Stimulated activated CD8-positive, alpha-beta memory T cell treated with anti-CD3 and anti-CD28 coated beads, Interleukin-12 subunit alpha, Interleukin-12 subunit beta, amount 100 ng/mL, for 24 hours (primary cell): ENCODE measurements around the gene LCN10.
"Not testable (repeated sequence)": the region's sequence is repeated elsewhere in the genome, so short reads cannot be mapped to it uniquely, and the experiment has no call there.

Experiments
- DNase-seq: peaks from one replicate; pipeline ENCODE4 v3.0.0-alpha.2; 2020; ENCODE audit errors: extremely low read depth

LCN10 gene

DNA sequence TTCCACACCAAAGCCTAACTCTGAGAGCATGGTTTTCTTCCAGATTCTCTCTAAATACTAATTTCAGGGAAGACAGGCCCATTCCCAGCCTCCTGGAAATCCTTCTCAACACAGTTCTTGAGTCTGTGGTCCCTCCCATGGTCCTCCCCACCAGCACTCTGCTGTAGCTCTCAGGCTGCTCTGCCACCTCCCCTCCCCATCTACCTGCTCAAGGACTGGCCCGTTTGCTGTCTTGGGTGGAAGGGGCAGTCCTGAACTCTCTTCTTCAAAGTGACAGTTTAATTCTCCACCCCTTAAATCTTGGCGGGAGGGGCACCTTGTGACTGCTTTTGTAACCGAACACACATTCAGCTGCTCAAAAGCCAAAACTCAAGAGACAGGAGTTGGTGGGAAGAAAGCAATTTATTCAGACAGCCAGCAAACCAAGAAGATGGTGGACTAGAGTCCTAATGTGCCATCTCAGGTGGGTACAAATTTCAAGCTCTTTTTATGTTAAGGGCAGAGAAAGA, 29.2 kb upstream of the LCN10 start:
- no peak for DNase-seq

DNA sequence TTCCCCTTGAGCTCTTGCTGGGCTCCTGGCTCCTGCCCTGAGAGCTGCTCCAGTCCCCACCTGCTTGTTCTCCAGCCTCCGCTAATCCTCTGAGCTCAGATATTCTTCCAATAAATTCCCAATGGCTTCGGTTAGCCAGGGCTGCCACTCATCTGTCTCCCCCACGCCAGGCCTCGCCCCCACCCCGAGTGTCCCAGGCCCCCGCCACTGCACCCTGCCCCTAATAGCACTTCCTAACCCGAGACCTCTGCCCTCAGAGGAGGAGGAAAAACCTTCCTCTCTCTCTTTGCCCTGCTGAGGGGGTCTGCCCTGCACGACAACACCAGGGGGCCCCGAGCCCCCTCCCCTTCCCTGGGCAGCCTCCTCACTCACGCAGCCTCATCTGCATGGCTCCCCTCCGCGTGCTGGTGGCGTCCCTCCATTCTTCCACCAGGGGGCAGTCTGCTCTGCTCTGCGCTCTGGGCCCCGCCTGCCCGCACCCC, 27.0 kb upstream of the LCN10 start:
- DNase-seq: no peak

DNA sequence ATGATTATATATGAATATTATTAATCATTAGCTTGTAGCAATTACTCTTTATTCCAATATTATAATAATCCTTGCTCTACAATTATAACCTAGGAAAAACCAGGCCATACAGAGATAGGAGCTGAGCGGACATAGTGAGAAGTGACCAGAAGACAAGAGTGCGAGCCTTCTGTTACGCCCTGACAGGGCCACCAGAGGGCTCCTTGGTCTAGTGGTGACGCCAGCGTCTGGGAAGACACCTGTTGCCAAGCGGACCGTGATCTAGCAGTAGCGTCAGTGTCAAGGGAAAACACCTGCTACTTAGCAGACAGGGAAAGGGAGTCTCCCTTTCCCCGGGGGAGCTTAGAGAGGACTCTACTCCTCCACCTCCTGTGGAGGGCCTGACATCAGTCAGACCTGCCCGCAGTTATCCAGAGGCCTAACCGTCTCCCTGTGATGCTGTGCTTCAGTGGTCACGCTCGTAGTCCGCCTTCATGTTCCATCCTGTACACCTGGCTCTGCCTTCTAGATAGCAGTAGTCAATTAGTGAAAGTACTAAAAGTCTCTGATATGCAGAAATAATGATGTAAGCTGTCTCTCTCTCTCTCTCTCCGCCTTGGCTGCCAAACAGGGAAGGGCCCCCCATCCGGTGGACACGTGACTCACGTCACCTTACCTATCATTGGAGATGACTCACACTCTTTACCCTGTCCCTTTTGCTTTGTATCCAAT, 23.8 kb upstream of the LCN10 start:
- DNase-seq: not testable (repeated sequence)

DNA sequence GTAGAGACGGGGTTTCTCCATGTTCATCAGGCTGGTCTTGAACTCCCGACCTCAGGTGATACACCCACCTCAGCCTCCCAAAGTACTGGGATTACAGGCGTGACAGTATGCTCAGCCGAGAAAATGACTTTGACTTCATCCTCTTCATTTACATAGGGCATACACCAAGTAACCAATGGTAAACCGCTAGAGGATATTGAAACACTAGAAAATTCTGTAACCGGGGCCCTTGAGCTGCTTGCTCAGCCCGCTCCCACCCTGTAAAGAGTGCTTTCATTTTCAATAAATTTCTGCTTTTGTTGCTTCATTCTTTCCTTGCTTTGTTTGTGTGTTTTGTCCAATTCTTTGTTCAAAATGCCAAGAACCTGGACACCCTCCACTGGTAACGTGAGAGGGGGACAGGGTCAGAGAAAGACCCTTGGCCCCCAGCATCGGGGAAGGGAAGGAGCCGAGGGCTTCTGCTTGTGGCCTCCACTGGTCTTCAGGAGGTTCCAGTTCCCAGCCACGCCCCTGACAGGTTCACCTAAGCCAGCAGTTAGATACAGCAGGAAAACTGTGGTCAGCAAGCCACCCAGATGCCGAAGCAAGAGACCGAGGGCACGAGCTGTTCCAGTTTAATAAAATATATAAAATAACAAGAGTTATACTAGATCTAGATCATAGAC, 23.1 kb upstream of the LCN10 start:
- not testable (repeated sequence) for DNase-seq

DNA sequence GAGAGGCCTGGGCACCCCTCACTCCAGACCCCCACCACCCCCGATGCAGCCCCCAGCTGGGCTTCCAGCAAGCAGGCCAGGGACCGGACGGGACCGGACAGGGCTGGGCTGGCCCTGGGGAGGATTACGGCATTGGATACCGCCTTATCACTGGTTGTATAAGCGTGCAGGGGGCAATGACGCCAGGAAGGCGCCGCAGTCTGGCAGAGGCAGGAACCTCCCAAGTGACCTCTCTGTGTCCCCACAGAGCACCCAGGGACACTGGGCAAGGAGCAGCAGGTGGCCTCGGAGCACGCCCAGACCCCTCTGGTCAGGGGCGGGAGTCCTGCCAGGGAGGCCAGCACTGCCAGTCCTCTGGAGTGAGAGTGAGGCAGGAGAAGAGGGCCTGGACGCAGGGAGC, 22.3 kb upstream of the LCN10 start:
- no peak for DNase-seq

DNA sequence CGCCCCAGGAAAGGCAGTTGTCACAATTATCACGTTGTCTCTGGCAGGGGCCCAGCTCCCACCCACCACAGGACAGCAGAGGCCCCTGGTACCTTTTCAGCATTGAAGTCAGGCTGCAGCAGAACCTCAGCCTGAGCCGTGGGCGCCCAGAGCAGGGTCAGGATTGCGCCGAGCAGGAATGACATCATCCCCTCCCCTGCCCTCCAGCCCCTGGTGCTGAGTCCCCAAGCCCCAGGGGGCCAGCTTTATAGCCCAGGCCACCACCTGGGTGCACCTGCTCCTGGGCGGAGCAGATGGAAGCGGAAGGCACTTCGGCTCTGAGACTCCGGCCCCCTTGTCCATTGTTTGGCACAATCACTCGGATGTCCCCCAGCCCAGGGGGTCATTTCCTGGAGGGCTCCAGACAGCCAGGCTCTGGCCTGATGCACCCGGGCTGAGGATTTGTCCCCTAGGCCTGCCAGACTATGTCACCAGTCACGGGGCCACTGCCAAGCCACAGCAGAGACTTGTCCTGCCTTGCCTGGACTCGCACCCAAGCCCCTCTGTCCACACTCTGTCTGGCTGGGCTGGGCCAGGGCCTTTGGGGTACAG, 21.7 kb upstream of the LCN10 start, which contains the start of gene LCN15:
TSS of gene LCN15 (minus strand) at position 218 of the 591 bp plus-strand sequence. CDS start at position 188, 30 bp downstream.
- no peak for DNase-seq

DNA sequence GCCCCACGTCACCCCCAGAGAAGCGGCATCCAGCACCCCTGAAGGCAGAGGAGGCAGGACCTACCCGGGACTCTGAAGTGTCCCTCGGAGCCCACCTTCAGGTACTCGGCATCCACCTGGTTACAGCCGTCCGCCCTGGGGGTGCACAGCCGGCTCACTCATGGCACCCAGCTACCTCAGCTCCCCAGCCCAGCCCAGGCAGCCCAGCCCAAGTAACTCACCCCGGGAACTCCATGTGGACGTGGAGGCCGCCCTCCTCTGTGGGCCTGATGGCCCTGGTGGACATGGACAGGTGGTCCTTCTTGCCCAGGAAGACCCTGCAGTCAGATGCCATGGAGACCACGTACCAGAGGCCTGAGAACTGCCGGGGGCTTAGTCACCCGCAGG, 20.9 kb upstream of the LCN10 start:
- no peak for DNase-seq

DNA sequence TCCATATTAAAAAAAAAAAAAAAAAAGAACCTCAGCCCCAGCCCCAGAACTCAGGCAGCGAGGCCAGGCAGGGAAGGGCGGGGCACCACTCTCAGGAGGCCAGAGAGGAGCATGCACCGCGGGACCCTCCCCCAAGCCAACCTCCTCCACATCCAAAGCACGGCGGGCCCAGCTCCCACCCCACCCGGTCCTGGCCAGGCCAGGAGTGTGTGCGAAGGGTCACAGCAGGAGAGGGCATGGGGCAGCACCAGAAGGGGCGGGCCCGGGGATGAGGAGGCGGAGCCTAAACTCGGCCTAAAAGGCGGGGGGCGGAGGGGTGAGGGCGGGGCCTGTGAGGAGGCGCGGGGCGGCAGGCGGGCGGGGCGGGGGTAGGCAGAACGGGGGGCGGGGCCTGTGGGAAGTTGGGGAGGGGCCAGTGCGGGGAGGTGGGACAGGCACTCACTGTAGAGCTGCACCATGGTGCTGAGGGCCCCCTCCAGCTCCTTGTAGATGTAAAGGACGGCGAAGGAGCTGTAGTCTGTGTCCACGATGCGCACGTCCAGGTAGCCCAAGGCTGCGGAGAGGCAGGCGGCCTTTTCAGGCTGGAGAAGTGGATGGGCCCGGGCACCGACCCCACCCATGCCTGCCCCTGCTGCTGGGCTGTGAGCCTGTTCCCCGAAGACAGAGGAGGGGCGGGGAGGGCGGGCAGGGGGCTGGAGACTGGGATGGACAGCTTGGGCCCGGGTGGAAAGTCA, 20.3 kb upstream of the LCN10 start:
- DNase-seq: no peak

DNA sequence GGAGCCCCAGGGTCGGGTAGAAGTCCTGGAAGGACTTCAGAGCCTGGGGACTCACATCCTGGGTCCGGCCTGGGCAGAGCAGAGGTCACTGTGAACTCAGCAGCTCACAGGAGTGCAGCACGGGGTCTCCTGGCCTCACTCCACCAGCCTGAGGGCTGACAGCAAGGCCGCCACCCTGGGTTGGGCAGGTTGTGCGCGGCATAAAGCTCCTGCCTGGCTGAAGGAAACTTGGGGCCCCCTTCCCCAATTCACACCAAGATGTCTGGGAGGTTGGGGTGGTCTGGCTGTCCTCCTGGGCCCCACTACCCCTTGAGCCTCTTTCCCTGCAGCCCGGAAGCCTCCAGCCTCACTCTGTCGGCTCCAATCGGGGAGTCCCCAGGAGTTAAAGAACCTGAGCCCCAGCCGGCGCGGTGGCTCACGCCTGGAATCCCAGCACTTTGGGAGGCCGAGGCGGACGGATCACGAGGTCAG, 19.5 kb upstream of the LCN10 start:
- no peak for DNase-seq

DNA sequence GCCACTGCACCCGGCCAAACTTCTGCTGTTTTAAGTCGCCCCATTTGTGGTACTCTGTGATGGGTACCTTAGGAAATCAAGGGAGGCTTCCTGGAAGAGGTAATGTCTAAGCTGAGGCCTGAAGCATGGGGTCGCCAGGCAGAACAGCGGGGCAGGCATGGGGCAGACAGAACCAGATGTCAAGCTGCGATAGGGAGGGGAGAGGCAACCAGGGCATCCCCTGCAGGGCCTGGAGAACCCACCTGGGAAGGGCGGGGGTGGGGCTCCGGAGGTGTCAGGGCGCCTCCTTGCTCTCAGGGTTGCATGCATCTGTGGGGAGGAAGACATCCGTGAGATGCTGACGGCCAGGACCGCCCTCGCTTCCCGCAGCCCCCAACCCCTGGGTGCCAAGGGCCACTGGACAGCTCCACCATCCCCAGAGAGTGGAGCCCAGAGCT, 18.8 kb upstream of the LCN10 start:
- no peak for DNase-seq

DNA sequence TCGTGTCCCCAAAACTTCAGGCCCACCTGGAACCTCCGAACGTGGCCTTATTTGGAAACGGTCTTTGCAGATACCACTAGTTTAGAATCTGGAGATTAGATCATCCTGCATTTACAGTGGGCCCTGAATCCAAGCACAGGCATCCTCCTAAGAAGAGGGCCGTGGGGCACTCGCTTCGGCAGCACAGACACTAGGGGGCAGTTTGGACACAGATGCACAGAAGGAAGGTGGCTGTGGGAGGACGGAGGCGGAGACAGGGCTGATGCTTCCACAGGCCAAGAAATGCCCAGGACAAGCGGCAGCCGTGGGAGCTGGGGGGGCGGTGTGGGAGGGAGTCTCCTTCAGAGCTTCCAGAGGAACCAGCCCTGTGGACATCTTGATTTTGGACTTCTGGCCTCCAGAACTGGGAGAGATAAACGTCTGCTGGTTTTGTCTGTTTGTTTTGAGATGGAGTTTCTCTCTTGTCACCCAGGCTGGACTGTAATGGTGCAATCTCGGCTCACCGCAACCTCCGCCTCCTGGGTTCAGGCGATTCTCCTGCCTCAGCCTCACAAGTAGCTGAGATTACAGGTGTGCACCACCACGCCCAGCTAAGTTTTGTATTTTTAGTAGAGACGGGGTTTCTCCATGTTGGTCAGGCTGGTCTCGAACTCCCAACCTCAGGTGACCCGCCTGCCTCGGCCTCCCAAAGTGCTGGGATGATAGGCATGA, 18.2 kb upstream of the LCN10 start:
- not testable (repeated sequence) for DNase-seq

DNA sequence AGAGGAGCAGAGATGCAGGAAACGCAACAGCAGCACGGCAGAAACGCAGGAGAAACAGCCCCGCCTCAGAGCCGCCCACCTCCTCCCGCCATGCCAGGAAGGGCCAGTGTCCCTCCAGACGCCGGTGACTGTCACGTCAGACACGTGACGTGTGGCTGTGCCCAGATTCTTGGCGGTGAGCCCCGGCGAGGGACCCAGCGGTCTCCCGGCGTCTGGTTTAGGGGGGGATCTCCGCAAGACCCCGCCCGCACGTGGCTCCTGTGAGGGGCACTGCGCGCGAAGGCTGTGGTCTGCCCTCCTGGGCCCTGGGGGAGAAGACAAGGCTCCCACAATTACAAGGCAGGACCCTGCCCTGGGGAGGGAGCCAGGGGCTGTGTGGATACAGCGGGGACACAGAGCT, 17.7 kb upstream of the LCN10 start:
- DNase-seq: no peak

DNA sequence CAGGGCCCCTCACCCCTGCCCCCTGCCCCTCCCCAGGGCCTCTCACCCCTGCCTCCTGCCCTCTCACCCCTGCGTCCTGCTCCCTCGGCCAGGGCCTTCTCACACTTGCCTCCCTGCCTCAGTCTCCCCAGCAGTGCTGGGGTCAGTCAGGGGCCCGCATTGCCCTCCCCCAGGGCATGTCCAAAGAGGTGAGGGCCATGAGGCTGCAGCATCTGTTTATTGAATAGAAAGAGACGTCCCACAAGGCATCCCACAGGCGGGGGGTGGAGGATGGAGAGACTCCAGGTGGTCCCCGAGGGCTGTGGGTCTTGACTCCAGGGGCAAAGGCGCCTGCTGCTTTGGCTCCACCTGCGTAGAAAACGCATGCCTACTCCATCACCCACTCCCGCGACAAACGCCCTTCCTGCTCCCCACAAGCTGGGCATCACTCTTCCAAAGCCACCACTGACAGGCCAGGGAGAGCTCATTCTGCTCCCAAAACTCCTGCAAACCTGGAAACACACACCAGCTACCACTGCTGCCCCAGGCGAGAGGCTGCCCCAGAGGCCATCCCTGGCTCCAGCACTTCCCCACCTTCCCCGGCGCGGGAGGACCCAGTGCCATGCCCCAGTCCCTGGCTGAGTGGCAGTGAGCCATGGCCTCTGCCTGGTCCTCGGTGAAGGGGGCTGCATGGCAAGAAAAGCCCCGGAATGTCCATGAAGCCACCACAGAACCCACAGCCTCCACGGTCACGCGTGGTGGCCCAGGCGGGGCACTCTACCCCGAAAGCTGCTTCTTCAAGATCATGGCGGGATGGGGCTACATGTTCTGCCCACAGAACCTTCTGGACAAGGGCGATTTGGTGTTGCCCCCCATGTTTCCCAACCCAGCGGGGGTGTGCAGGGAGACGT, 16.9 kb upstream of the LCN10 start:
- DNase-seq: no peak

DNA sequence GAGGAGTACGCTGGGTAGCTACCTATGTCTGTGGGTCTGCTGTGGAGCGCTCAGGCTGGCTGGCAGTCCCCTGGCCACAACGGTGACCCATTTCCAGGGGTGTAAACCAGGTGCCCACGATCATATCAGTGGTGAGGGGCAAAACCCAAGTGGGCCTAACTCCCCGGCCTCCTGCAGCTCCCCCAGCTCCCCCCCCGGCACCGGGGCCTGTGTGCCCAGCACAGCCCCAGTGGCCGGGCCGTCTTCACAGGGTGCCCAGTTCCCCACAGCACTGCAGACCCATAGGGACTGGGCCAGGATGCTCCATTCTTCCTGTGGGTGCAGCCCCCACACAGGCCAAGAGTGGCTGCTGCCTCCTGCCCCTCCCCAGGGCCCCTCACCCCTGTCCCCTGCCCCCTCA, 16.3 kb upstream of the LCN10 start:
- DNase-seq: no peak

DNA sequence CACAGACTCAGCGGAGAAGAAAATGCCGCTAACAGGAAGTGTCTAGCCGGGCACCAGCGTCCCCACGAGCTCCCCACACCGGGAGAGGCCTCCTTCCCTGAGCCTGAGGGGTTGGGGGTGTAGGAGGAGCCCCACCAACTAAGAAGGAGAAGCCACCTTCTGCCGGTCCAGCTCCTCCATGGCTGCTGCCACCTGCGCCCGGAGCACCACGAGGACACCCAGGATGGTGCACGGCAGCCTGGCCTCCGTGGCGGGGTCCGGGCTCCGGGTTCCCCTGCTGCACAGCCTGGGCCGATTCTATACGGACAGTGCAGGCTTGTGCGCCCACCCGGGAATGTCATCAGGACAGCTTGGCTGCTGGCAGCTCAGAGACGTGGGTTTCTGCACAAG, 15.0 kb upstream of the LCN10 start:
- DNase-seq: no peak

DNA sequence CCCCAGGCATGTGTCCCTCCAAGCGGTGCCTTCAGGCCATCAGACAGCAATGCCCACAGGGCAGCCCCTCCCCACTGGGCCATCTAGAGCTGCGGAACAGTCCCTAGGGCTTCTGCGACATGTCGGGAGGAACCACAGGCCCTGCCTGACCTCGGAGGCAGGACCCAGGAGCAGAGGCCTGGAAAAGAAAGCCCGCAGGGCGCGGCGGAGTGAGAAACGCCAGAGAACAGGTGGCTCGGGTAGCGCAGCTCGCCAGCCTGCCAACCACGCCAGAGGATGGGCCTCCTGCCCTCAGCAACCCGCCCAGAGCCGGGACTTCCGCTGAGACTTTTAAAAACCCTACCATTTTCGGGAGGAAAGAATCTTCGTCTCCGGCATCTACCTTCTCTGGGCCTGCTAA, 14.6 kb upstream of the LCN10 start:
- DNase-seq: no peak

DNA sequence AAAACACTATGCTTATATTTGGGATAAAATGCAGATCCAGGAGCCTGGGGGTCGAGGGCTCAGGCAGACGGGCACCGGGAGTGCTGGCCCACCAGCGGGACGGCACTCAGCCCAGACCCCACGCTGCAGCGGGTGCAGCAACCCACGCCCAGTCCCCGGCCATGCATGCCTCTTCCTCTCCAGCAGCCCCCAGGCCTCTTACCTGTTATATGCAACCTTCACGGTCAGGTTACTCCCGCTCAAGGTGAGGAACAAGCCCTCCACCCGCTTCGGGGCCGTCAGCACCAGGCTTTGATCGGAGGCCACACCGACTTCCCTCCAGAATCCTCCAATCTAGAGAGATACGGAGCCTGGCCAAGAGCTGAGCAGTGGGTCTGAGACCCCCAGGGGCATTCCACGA, 14.1 kb upstream of the LCN10 start:
- no peak for DNase-seq

DNA sequence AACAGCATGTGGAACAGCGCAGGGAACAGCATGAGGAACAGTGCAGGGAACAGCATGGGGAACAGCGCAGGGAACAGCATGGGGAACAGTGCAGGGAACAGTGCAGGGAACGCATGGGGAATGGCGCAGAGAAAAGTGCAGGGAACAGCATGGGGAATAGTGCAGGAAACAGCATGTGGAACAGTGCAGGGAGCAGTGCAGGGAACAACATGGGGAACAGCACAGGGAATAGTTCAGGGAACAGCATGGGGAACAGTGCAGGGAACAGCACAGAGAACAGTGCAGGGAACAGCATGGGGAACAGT, 13.3 kb upstream of the LCN10 start:
- DNase-seq: no peak

DNA sequence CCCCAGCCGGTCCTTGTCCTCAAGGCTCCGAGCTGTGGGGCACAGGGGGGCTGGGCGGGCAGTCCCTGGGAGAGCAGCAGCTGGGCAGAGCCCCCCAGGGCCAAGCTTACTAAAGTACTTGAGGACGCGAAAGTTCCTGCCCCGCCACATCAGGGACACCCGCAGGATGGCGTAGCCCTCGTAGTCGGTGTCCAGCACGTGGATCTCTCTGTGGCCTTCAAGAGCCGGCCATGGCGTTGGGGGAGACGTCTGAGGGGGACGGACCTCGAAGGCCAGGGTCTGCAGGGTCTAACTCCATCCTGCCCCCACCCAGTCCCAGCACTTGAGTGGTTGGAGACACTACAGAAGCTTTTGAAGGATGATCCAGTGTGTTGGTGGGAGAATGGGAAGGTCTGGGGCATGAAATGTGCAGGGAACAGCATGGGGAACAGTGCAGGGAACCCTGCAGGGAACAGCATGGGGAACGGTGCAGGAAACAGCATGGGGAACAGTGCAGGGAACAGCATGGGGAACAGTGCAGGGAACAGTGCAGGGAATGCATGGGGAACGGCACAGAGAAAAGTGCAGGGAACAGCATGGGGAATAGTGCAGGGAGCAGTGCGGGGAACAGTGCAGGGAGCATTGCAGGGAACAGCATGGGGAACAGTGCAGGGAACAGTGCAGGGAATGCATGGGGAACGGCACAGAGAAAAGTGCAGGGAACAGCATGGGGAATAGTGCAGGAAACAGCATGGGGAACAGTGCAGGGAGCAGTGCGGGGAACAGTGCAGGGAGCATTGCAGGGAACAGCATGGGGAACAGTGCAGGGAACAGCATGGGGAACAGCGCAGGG, 12.8 kb upstream of the LCN10 start:
- DNase-seq: not testable (repeated sequence)
